ENCODE measurements around the gene GABPB1. TPM values are rescaled to one million over a fixed set of nuclear protein-coding genes. Genes with fewer than 3 reads are reported as not detected.

The GABPB1 gene
- total RNA-seq, 4 donors from 2014 or later = 7.4 to 11.5 (median 8.7) TPM

- Histone ChIP-seq H3K27me3 (no peaks in the 10 kb centered on the region), H3K4me3 (peak overlapping the region; percentile 79 to 94 (median 81)), H3K9me3 (no peaks in the 10 kb centered on the region), H3K4me1 (peaks cover 34 to 36% of the 10 kb centered on the region in 2 donors), H3K27ac (peak overlapping the region; percentile 93 to 97 (median 94)), H3K36me3 (peaks cover 0 to 3% of the 10 kb centered on the region in 2 donors)
- in situ Hi-C loops (cut with MboI; ENCODE audit: low sequenced_read_pairs in 4 of 4) (loop anchor here in 1 of 4 donors (10.0 kb wide), 1 partner anchor 69 kb away; the partner anchor contains the start of gene USP8), intact Hi-C loops (cut with DNase I; ENCODE audit: low total_unique reads) (loop anchor here (1.0 to 10.0 kb wide), 4 partner anchors 331 to 735 kb away; partner anchors contain the start of genes AP4E1, DTWD1, FAM227B and SPPL2A)
- no peak for TF ChIP-seq CTCF (IDR thresholded peaks at IDR 0.05 in 4 of 5, conservative IDR thresholded peaks at IDR 0.05 in 1 of 5)
- no peak for TF ChIP-seq POLR2A (IDR thresholded peaks at IDR 0.05)
- DNase-seq = no peak
- no peak for ATAC-seq
These were observed 982 bp upstream of the GABPB1 start for GRCh38 chr15:50355980-50356379.

- peak overlapping the region; percentile 79 to 94 (median 81) for H3K4me3 ChIP-seq
- peak overlapping the region; percentile 93 to 97 (median 94) for H3K27ac ChIP-seq
- TF ChIP-seq CTCF (IDR thresholded peaks at IDR 0.05 in 4 of 5, conservative IDR thresholded peaks at IDR 0.05 in 1 of 5) = no peak
- peak; percentile 29 to 42 for ATAC-seq
- no peaks in the 10 kb centered on the region for H3K9me3 ChIP-seq
- intact Hi-C loops (cut with DNase I; ENCODE audit: low total_unique reads) = loop anchor here (1.0 to 10.0 kb wide), 4 partner anchors 331 to 735 kb away; partner anchors contain the start of genes AP4E1, DTWD1, FAM227B and SPPL2A
- DNase-seq = no peak
- in situ Hi-C loops (cut with MboI; ENCODE audit: low sequenced_read_pairs in 4 of 4) = loop anchor here in 1 of 4 donors (10.0 kb wide), 1 partner anchor 69 kb away; the partner anchor contains the start of gene USP8
- H3K27me3 ChIP-seq = no peaks in the 10 kb centered on the region
- no peaks in the 10 kb centered on the region for H3K36me3 ChIP-seq
- peaks cover 38 to 40% of the 10 kb centered on the region in 2 donors for H3K4me1 ChIP-seq
These were observed 564 bp upstream of the GABPB1 start for GRCh38 chr15:50355619-50355905.

GRCh38 chr15:50353975-50354837 lies 792 bp downstream of the GABPB1 start:
- TF ChIP-seq POLR2A (IDR thresholded peaks at IDR 0.05) (peak; percentile 81 to 82), CTCF (IDR thresholded peaks at IDR 0.05 in 4 of 5, conservative IDR thresholded peaks at IDR 0.05 in 1 of 5) (no peak)
- Histone ChIP-seq H3K36me3 (no peaks in the 10 kb centered on the region), H3K9me3 (no peaks in the 10 kb centered on the region), H3K27ac (peak overlapping the region; percentile 93 to 97 (median 94)), H3K4me1 (peaks cover 52 to 54% of the 10 kb centered on the region in 2 donors), H3K27me3 (no peaks in the 10 kb centered on the region), H3K4me3 (peak overlapping the region; percentile 79 to 94 (median 81))
- peak; percentile 26 to 52 for DNase-seq
- in situ Hi-C loops (cut with MboI; ENCODE audit: low sequenced_read_pairs in 4 of 4) (loop anchor here in 1 of 4 donors (10.0 kb wide), 1 partner anchor 71 kb away; the partner anchor contains the start of gene USP8), intact Hi-C loops (cut with DNase I; ENCODE audit: low total_unique reads) (loop anchor here (1.0 to 10.0 kb wide), 5 partner anchors 70 to 1199 kb away; partner anchors contain the start of genes COPS2, DTWD1, FAM227B and SPPL2A)
- ATAC-seq = peak; percentile 51 to 59

GRCh38 chr15:50353251-50353974 lies 1.6 kb downstream of the GABPB1 start:
- DNase-seq = no peak
- no peak for TF ChIP-seq POLR2A (IDR thresholded peaks at IDR 0.05)
- no peak for TF ChIP-seq CTCF (IDR thresholded peaks at IDR 0.05 in 4 of 5, conservative IDR thresholded peaks at IDR 0.05 in 1 of 5)
- ATAC-seq = no peak
- H3K9me3 ChIP-seq = no peaks in the 10 kb centered on the region
- H3K36me3 ChIP-seq = no peaks in the 10 kb centered on the region
- in situ Hi-C loops (cut with MboI; ENCODE audit: low sequenced_read_pairs in 4 of 4) = loop anchor here in 1 of 4 donors (10.0 kb wide), 1 partner anchor 71 kb away; the partner anchor contains the start of gene USP8
- peaks cover 60 to 62% of the 10 kb centered on the region in 2 donors for H3K4me1 ChIP-seq
- peak overlapping the region; percentile 93 to 97 (median 94) for H3K27ac ChIP-seq
- H3K4me3 ChIP-seq = peak overlapping the region; percentile 79 to 94 (median 81)
- no peaks in the 10 kb centered on the region for H3K27me3 ChIP-seq
- intact Hi-C loops (cut with DNase I; ENCODE audit: low total_unique reads) = loop anchor here (10.0 kb wide), 1 partner anchor 411 kb away; the partner anchor contains the start of gene SPPL2A
